ENCODE results near the gene ST3GAL4.
A peak's percentile ranks its signal among the peaks of the same experiment; 100 is the strongest.

Gene ST3GAL4

GRCh38 chr11:126431401-126432064 lies 76.0 kb downstream of the ST3GAL4 start:
- DNase-seq, result no peak

GRCh38 chr11:126432065-126432461 lies 76.6 kb downstream of the ST3GAL4 start:
- DNase-seq, result no peak

DNA sequence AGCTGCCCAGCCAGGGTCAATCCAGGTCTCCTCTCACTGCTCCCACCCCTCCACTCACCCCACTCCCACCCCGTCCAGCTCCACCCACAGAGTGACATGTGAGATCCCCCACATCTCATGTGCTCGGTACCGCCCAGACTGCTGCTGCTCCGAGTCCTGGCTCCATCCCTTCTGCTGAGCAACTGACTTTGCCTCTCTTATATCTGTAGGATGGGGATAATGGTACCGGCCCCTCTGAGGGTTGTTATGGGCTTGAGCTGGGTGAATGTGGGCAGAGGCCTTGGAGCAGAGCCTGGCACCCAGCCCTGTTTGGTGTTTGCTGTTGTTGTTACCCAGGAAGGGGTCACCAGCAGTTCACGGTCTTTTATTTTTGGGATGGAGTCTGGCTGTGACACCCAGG lies 77.0 kb downstream of the ST3GAL4 start:
- DNase-seq, result no peak

DNA sequence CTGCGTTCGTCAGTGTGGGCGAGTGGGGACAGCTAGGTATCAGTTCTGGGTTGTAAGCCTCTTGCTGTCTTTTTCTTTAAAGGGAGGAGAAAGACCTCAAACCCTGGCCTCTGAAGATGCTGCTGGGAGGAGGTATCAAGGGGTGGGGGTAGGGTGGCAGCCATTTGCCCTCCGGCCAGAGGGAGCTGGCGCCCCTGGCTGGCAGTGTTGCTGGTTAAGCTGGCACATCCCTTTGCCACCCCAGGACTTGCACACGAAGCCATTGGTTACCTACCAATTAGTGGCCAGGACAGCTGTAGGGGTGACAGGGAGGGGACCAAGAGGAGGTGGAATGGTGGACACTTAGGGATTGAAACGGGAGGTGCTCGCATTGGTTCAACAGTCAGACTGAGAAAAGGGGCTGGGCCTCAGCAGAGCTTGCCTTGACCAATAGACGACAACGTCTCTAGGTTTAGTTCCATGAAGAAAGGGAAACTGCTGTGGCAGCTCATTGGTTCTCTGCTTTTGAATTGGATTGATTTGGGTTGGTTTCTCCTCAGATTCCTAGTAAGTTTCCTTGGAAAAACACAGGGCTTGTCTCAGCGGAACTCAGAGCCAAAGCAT lies 77.9 kb downstream of the ST3GAL4 start:
- DNase-seq, result no peak

DNA sequence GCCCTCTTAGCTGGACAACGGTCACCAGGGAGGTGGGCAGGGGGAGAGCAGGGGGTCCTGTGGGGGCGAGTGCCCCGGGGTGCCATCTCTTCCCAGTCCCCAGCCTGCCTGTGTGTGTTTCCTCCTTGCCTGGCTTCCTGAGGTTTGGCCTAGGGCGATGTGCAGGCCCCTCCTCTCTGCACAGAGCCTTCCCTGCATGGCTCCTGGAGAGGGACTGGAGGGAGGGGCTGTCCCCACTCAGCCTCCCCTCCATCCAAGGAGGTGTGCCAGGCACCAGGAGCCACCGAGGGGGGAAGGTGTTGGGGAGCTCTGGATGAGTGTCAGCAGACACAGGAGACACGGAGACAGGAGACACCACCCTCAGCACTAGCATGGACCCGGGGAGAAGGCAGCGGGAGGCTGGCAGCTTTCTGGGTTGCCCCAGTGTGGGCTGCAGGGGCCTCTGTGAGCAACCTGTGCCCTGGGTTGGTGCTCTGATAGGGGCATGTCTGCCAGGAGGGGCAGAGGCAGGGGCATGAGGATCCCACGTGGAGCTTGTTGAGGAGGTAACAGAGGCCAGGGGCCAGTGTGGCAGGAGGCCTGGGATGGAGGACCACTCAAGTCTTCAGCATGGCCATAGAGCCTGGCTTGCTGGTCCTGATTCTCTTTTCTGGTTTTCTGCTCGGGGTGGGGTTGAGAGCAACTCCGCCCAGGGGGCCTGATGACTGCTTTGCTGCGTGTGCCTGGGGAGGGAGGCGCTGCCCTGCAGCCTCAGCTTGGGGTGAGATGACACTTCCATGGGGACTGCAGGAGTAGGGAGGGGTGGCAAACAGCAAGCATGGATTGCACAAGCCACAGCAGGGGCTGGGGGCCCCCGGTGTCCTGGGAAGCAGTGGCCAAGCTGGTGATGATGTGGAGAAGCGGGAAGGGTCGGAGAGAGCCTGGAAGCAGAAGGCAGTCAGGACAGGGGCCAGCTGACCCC lies 78.8 kb downstream of the ST3GAL4 start:
- no peak for DNase-seq

- DNase-seq, result no peak
Measured at GRCh38 chr11:126434950-126435335, 79.5 kb downstream of the ST3GAL4 start.

- DNase-seq, result no peak
Measured at GRCh38 chr11:126436209-126436755, 80.8 kb downstream of the ST3GAL4 start.

- no peak for DNase-seq
Measured at GRCh38 chr11:126437731-126438130, 82.2 kb downstream of the ST3GAL4 start.

DNA sequence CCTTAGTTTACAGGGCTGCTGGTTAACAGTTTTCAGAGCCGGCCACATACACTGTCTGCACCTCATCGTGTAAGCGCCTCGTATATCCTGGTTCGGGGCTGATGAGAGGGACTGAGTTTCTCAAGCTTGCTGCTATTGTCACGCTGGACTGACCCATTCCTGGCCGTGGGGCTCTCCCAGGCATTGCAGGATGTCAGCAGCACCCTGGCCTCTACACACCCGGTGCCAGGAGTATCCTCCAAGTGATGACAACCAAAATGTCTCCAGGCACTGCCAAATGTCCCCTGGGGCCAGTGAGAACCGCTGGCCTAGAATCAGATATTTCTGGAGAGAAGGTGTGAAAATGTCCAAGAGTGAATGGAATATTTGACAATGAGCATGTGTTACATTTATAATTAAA lies 82.8 kb downstream of the ST3GAL4 start:
- DNase-seq, result no peak

GRCh38 chr11:126438691-126439090 lies 83.2 kb downstream of the ST3GAL4 start:
- DNase-seq, result no peak

DNA sequence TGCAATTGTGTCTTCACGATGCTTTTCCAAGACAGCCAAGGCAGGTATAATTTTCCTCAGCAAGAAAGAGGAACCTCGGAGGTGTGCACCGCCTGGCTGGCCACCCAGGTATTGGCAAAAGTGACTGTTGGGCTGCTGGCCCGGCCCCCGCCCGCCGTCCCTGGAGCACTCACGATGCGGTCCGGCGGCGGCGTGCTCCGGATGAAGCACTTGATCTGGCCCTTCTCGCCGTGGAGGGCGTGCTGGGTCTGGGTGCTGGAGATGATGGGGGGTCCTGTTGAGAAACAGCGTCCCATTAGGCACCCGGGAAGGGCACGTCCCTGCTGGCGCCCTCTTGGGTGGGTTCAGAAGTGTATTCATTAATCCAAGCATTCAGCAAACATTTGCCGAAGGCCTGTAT lies 84.8 kb downstream of the ST3GAL4 start:
- DNase-seq, result no peak

DNA sequence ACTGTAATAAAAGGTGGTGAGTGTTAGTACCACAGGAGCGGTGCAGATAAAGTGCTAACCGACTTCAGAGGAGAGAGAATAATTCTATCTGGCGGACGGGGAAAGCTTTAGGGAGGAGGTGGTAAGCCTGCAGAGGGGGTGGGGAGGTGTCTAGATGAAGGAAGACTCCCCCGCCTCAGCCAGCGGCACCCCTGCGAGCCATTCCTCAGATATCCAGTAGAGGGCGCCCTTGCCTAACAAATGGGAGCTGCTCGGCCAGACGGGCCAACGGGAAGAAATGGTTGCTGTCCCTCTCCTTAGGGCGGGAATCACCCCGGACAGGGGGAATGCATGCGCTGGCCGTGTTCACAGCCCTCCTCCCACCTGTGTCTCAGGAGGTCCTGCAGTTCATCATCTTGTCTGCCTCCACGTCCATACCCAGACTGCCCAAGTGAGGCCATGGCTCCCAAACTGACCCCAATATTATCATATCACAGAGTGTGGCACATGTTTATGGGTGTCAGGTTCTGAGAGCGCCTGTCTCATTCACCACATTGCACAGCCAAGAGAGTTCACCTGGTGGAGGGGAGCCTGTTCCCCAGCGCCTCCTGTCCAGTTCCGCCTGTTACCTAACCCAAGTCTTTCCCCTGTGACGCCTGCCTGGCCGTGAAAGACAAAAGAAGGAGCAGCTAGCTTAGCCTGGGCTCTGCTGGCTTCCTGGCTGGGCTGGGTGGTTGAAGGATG lies 85.5 kb downstream of the ST3GAL4 start:
- DNase-seq, result peak; percentile 72

DNA sequence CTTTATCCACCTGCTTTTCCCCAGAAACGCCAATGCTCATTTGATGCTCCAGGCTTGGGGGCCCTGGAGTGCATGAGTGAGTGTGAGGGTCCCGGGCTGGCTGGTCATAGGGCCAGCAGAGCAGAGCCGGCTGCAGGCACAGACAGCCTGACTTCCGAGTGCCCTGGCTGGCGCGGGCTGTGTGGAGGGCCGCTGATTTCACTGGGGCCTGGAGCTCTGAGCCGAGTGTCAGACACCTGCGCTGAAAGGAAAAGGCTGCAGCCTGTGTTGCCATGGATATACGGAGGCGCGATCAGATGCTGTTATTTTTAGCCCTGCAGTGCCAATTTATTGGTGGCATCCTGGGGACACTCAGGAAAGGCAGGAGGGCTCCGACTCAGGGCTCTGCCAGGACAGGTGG lies 87.6 kb downstream of the ST3GAL4 start:
- no peak for DNase-seq

DNA sequence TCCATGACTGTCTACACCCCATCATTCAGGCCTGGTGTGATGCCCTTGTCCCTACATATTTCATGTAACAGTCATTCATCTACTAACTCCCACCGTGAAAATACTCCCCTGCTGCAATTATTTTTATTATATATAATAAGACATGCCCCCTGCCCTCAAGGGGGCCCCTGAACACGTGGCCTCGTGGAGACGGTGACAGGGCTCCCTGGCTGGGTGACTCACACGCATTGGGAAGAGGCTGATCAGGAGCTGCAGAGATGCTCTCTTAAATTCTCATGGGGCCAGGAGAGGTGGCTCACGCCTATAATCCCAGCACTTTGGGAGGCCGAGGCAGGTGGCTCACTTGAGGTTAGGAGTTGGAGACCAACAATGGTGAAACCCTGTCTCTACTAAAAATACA lies 88.6 kb downstream of the ST3GAL4 start:
- no peak for DNase-seq

DNA sequence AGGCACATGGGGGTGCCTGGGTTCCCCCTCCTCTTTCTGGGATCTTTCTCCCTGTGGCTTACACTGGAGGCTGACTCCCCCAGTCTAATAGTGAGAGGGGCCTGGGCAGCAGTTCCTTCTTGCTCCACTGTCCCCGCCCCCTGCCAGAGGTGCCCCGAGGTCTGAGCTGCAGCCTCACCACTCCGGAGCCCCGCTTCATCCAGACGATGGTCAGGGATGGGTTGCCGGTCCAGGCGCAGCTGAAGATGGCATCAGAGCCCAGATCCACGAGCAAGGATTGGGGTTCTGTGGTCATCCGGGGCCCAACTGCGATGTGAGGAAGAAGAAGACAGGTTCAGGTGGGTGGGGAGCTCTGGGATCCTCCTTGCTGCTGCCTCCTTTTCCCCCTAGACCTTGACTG lies 91.1 kb downstream of the ST3GAL4 start:
- no peak for DNase-seq

DNA sequence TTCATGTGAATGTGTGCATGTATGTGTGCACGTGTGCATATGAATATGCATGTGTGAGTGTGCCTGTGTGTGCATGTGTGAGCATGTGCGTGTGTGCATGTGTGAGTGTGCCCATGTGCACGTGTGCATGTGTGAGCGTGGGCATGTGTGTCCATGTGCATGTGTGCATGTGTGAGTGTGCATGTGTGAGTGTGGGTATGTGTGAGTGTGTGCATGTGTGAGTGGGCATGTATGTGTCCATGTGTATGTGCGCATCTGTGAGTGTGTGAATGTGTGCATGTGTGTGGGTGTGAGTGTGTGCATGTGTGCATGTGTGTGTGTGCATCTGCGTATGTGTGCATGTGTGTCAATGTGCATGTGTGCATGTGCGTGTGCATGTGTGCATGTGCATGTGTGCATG lies 94.7 kb downstream of the ST3GAL4 start:
- DNase-seq, result no peak

DNA sequence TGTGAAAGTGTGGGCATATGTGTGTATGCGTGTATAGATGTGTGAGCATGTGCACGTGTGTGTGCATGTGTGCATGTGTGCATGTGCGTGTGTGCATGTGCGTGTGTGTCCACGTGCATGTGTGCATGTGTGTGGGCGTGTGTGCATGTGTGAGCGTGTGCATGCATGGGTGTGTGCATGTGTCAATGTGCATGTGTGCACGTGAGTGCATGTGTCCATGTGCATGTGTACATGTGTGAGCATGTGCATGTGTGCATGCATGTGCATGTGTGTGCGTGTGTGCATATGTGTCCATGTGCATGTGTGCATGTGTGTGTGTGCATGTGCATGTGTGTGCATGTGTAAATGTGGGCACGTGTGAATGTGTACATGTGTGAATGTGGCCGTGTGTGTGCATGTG lies 95.3 kb downstream of the ST3GAL4 start:
- no peak for DNase-seq

- DNase-seq, result no peak
Measured at GRCh38 chr11:126451211-126451802, 95.8 kb downstream of the ST3GAL4 start.

GRCh38 chr11:126452241-126453101 lies 97.0 kb downstream of the ST3GAL4 start:
- DNase-seq, result no peak

GRCh38 chr11:126456089-126456488 lies 100.6 kb downstream of the ST3GAL4 start:
- DNase-seq, result no peak

DNA sequence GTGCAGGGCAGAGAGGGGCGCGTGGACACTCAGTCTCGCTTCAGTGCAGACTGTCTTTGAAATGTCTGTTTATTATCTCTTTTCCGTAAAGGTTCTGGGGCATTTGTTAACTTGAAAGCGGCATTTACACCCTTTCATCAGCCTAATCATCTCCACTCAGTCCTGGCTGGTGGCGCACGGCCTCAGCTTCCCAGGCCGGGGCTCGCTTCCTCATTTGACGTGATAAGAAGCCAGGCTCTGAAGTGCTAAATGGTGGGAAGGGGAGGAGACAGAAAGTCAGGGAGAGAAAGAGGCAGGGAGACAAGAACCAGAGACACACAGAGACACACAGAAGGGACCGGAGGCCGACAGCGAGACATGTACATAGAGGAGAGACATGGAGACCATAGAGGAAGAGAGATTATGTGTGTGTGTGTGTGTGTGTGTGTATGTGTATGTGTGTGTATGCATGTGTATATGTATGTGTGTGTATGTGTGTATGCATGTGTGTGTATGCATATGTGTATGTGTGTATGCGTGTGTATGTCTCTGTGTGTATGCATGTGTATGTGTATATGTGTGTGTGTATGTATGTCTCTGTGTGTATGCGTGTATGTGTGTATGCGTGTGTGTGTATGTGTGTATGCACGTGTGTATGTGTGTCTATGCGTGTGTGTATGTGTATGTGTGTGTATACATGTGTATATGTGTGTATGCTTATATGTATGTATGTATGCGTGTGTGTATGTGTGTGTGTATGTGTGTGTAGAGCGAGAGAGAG lies 101.5 kb downstream of the ST3GAL4 start:
- no peak for DNase-seq

Measured in CD4-positive, alpha-beta T cell treated with Interleukin-12 subunit alpha and Interleukin-12 subunit beta, for 1 hour (primary cell).